Islet of Langerhans (tissue), 1 donor: ENCODE results near the gene FHAD1.
A peak's percentile ranks its signal among the peaks of the same experiment; 100 is the strongest.
"Not testable (repeated sequence)": the region's sequence is repeated elsewhere in the genome, so short reads cannot be mapped to it uniquely, and the experiment has no call there.

Experiments
- FAIRE-seq: peaks from one replicate; lab custom pipeline; 2011; peaks lifted over from hg19 to GRCh38; lab: Jason Lieb, UNC

FHAD1 gene

GRCh38 chr1:15276691-15277446, 29.8 kb downstream of the FHAD1 start:
- no peak for FAIRE-seq

- no peak for FAIRE-seq
Observed at GRCh38 chr1:15277447-15277838, 30.4 kb downstream of the FHAD1 start.

- FAIRE-seq, result no peak
Observed at GRCh38 chr1:15277933-15278332, 30.9 kb downstream of the FHAD1 start.

GRCh38 chr1:15279576-15280230, 32.7 kb downstream of the FHAD1 start:
- FAIRE-seq, result no peak

- no peak for FAIRE-seq
Observed at GRCh38 chr1:15280416-15280815, 33.4 kb downstream of the FHAD1 start.

- no peak for FAIRE-seq
Observed at GRCh38 chr1:15282038-15282437, 35.0 kb downstream of the FHAD1 start.

- FAIRE-seq, result no peak
Observed at GRCh38 chr1:15282810-15283474, 35.9 kb downstream of the FHAD1 start.

- no peak for FAIRE-seq
Observed at GRCh38 chr1:15283526-15283925, 36.5 kb downstream of the FHAD1 start.

GRCh38 chr1:15286452-15286851, 39.4 kb downstream of the FHAD1 start:
- FAIRE-seq, result no peak

- FAIRE-seq, result no peak
Observed at GRCh38 chr1:15287035-15287979, 40.3 kb downstream of the FHAD1 start.

GRCh38 chr1:15288173-15288926, 41.3 kb downstream of the FHAD1 start:
- no peak for FAIRE-seq

GRCh38 chr1:15289251-15289651, 42.2 kb downstream of the FHAD1 start:
- no peak for FAIRE-seq

GRCh38 chr1:15290382-15290781, 43.4 kb downstream of the FHAD1 start:
- no peak for FAIRE-seq

GRCh38 chr1:15295696-15296095, 48.7 kb downstream of the FHAD1 start:
- FAIRE-seq, result no peak

GRCh38 chr1:15296585-15297321, 49.7 kb downstream of the FHAD1 start:
- FAIRE-seq, result no peak

GRCh38 chr1:15297975-15298374, 51.0 kb downstream of the FHAD1 start:
- FAIRE-seq, result not testable (repeated sequence)

- no peak for FAIRE-seq
Observed at GRCh38 chr1:15299179-15299578, 52.2 kb downstream of the FHAD1 start.

GRCh38 chr1:15299806-15300205, 52.8 kb downstream of the FHAD1 start:
- FAIRE-seq, result no peak

- FAIRE-seq, result no peak
Observed at GRCh38 chr1:15303935-15304334, 56.9 kb downstream of the FHAD1 start.

- peak; percentile 79 for FAIRE-seq
Observed at GRCh38 chr1:15304708-15305467, 57.9 kb downstream of the FHAD1 start.
